HFF-Myc (cell line): ENCODE results near the gene ADAMTSL4.
"Not testable (repeated sequence)": the region's sequence is repeated elsewhere in the genome, so short reads cannot be mapped to it uniquely, and the experiment has no call there.

Source experiments
- DNase-seq: peaks from one replicate; pipeline ENCODE4 v3.0.0-alpha.2; 2011; ENCODE audit warnings: low read depth; ENCODE audit errors: extremely low read depth
- H3K4me3 ChIP-seq: replicated peaks from 2 replicates; pipeline ENCODE4 v1.5.1; 2011; ENCODE audit warnings: low read depth, mild to moderate bottlenecking, control low read depth, low read length
- TF ChIP-seq, protein P1 (sequence below): IDR thresholded peaks from 2 replicates; pipeline ENCODE4 v1.5.1; 2012; ENCODE audit warnings: mild to moderate bottlenecking, low read depth, low read length, control low read depth; ENCODE audit errors: missing control alignments

ADAMTSL4 gene

GRCh38 chr1:150563340-150564038 lies 14.3 kb downstream of the ADAMTSL4 start:
- H3K4me3 ChIP-seq = no peak overlapping the region
- no peak for DNase-seq
- TF ChIP-seq, protein P1, sequence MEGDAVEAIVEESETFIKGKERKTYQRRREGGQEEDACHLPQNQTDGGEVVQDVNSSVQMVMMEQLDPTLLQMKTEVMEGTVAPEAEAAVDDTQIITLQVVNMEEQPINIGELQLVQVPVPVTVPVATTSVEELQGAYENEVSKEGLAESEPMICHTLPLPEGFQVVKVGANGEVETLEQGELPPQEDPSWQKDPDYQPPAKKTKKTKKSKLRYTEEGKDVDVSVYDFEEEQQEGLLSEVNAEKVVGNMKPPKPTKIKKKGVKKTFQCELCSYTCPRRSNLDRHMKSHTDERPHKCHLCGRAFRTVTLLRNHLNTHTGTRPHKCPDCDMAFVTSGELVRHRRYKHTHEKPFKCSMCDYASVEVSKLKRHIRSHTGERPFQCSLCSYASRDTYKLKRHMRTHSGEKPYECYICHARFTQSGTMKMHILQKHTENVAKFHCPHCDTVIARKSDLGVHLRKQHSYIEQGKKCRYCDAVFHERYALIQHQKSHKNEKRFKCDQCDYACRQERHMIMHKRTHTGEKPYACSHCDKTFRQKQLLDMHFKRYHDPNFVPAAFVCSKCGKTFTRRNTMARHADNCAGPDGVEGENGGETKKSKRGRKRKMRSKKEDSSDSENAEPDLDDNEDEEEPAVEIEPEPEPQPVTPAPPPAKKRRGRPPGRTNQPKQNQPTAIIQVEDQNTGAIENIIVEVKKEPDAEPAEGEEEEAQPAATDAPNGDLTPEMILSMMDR = no peak

GRCh38 chr1:150564051-150564991 lies 15.1 kb downstream of the ADAMTSL4 start:
- TF ChIP-seq, protein P1 = no peak
- DNase-seq = no peak
- H3K4me3 ChIP-seq = no peak overlapping the region

DNA sequence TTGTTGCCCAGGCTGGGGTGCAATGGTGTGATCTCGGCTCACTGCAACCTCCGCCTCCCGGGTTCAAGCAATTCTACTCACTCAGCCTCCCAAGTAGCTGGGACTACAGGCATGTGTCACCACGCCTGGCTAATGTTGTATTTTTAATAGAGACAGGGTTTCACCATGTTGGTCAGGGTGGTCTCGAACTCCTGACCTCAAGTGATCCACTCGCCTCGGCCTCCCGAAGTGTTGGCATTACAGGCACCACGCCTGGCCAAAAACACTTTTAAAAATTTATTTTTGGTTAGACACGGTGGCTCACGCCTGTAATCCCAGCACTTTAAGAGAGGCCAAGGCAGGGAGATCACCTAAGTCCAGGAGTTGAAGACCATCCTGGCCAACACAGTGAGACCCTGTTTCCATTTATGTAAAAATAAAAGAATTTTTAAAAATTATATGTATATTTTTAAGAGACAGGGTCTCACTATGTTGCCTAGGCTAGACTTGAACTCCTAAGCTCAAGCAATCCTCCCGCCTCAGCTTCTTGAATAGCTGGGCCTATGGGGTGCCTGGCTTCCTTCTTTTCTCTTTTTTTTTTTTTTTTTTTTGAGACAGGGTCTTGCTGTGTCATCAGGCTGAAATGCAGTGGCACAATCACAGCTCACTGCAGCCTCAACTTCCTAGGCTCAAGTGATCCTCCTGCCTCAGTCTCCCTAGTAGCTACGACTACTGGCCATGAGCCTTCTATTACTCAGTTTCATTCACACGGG lies 16.2 kb downstream of the ADAMTSL4 start:
- not testable (repeated sequence) for DNase-seq, H3K4me3 ChIP-seq

- H3K4me3 ChIP-seq = no peak overlapping the region
- TF ChIP-seq, protein P1 = no peak
- DNase-seq = no peak
Measured at GRCh38 chr1:150566589-150567340, 17.6 kb downstream of the ADAMTSL4 start.

DNA sequence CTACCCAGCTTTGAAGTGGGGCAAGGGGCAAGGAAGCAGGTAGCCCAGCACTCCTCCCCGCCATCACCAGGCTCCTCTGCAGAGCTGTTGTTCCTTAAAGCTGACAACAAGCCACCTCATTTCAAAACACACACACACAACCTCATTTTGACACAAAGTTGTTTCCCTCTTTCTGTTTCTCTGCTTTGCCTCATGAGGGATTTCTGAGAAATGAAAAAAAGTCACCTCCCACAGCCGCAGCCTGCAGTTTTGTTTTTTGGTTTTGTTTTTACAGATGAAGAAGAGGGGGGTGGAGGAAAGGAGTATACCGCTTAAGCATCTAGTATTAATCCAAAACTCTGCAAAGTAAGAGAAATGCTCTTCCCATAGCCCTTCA lies 18.1 kb downstream of the ADAMTSL4 start:
- TF ChIP-seq, protein P1 = no peak
- no peak for DNase-seq
- no peak overlapping the region for H3K4me3 ChIP-seq

- DNase-seq = peak; percentile 87
- TF ChIP-seq, protein P1 = no peak
- no peak overlapping the region for H3K4me3 ChIP-seq
Measured at GRCh38 chr1:150567717-150568593, 18.7 kb downstream of the ADAMTSL4 start.
